Smooth muscle cell (in vitro differentiated cells): ENCODE data around the gene TCF4. TPM values are rescaled to one million over a fixed set of nuclear protein-coding genes. Genes with fewer than 3 reads are reported as not detected.

Source experiments
- DNase-seq: peaks from one replicate; lab custom pipeline; 2025; ENCODE audit not compliant: unreplicated experiment; lab: John Stamatoyannopoulos, UW
- H2AFZ ChIP-seq: fragments of 200-600 bp; sonication (generic); 2 replicates; pipeline ENCODE4 v1.6.0; 2016; ENCODE audit warnings: antibody characterized with exemption, low read depth, mild to moderate bottlenecking
- H3F3A ChIP-seq: fragments of 200-600 bp; sonication (generic); 2 replicates; pipeline ENCODE4 v1.6.0; 2017; ENCODE audit warnings: antibody characterized with exemption, low read depth
- H3K27ac ChIP-seq: fragments of 200-600 bp; sonication (generic); 2 replicates; pipeline ENCODE4 v1.5.1; 2016; ENCODE audit warnings: low read depth, mild to moderate bottlenecking
- H3K27me3 ChIP-seq: fragments of 200-600 bp; sonication (generic); 2 replicates; pipeline ENCODE4 v1.6.1; 2016; ENCODE audit warnings: low read depth, mild to moderate bottlenecking
- H3K36me3 ChIP-seq: fragments of 200-600 bp; sonication (generic); 2 replicates; pipeline ENCODE4 v1.5.1; 2016; ENCODE audit warnings: low read depth
- H3K4me1 ChIP-seq: fragments of 200-600 bp; sonication (generic); 2 replicates; pipeline ENCODE4 v1.5.1; 2016; ENCODE audit warnings: low read depth
- H3K4me2 ChIP-seq: fragments of 200-600 bp; sonication (generic); 2 replicates; pipeline ENCODE4 v1.6.0; 2016; ENCODE audit warnings: mild to moderate bottlenecking
- H3K4me3 ChIP-seq: fragments of 200-600 bp; sonication (generic); 2 replicates; pipeline ENCODE4 v1.5.1; 2016; ENCODE audit warnings: mild to moderate bottlenecking
- H3K79me2 ChIP-seq: fragments of 200-600 bp; sonication (generic); 2 replicates; pipeline ENCODE4 v1.6.0; 2016; ENCODE audit warnings: low read depth, mild to moderate bottlenecking
- H3K9ac ChIP-seq: fragments of 200-600 bp; sonication (generic); 2 replicates; pipeline ENCODE4 v1.6.0; 2016; ENCODE audit warnings: low read depth
- H3K9me3 ChIP-seq: fragments of 200-600 bp; sonication (generic); replicated peaks from 2 replicates; pipeline ENCODE4 v1.5.1; 2016; ENCODE audit warnings: low read depth
- H4K20me1 ChIP-seq: fragments of 200-600 bp; sonication (generic); 2 replicates; pipeline ENCODE4 v1.6.0; 2016; ENCODE audit warnings: low read depth
- WGBS: methylation state at CpG from one replicate; pipeline ENCODE4 v1.1.7; 2016; ENCODE audit warnings: low lambda C conversion rate; 5-methylcytosine and 5-hydroxymethylcytosine counted together
- polyA plus RNA-seq: library from polyadenylated mRNA; unstranded; fragments of >200 nt; fragmentation: Nextera tagmentation; extraction: Ambion mirVana; gene quantifications from 2 replicates; pipeline ENCODE4 v1.2.1, GENCODE V29; 2016
- total RNA-seq: library from RNA; depleted of rRNA; stranded (reverse); fragments of >200 nt; gene quantifications from 2 replicates; pipeline ENCODE4 v1.2.3, GENCODE V29; 2014
- TF ChIP-seq, protein P1 (sequence below): fragments of 200-600 bp; sonication (generic); IDR thresholded peaks from 2 replicates; pipeline ENCODE4 v1.5.1; 2017; ENCODE audit warnings: borderline replicate concordance, mild to moderate bottlenecking, antibody characterized with exemption; ENCODE audit not compliant: insufficient read depth, poor library complexity, severe bottlenecking

Gene TCF4
- total and polyA plus RNA-seq, 2 experiments from 2014 or later = 105 to 120 TPM

DNA sequence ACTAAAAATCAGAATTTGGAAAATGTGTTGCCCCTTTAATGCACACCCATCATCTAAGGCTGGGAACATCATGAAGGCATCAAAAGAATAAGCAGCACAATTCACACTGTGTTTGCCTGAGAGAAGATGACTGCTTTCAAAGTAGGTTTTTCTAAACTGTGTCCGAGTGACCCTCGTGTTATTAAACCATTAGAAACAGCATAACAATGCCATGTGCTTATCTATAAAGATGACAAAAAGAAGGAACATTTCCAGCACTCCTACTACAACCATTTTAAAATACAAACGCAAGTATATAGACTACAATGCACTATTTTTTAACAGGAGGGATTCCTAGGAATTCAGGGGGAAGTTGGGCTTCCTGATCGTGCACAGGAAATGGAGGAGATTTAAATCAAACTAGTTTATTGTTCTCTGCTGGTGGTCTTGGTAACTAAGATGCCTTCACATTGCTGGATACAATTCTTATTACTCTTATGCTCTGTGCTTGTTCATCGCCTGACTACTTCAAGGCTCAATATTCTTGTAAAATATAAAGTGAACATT is 322.8 kb downstream of the TCF4 start:
- H3K4me2 ChIP-seq = no peak overlapping the region
- H3K36me3 ChIP-seq = peaks cover 14% of the 10 kb centered on the region
- peak overlapping the region; percentile 87 for H3K27ac ChIP-seq
- TF ChIP-seq, protein P1, sequence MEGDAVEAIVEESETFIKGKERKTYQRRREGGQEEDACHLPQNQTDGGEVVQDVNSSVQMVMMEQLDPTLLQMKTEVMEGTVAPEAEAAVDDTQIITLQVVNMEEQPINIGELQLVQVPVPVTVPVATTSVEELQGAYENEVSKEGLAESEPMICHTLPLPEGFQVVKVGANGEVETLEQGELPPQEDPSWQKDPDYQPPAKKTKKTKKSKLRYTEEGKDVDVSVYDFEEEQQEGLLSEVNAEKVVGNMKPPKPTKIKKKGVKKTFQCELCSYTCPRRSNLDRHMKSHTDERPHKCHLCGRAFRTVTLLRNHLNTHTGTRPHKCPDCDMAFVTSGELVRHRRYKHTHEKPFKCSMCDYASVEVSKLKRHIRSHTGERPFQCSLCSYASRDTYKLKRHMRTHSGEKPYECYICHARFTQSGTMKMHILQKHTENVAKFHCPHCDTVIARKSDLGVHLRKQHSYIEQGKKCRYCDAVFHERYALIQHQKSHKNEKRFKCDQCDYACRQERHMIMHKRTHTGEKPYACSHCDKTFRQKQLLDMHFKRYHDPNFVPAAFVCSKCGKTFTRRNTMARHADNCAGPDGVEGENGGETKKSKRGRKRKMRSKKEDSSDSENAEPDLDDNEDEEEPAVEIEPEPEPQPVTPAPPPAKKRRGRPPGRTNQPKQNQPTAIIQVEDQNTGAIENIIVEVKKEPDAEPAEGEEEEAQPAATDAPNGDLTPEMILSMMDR = no peak
- no peak overlapping the region for H3K9ac ChIP-seq
- 89% methylated on average over 5 of the region's 5 CpGs for WGBS
- H3K4me1 ChIP-seq = peaks cover 23% of the 10 kb centered on the region
- peaks cover 14% of the 10 kb centered on the region for H3F3A ChIP-seq
- no peak for DNase-seq
- H2AFZ ChIP-seq = no peak overlapping the region
- no peaks in the 10 kb centered on the region for H4K20me1 ChIP-seq
- peaks cover 8% of the 10 kb centered on the region for H3K79me2 ChIP-seq
- H3K4me3 ChIP-seq = no peak overlapping the region
- H3K9me3 ChIP-seq = no peaks in the 10 kb centered on the region
- H3K27me3 ChIP-seq = no peaks in the 10 kb centered on the region

DNA sequence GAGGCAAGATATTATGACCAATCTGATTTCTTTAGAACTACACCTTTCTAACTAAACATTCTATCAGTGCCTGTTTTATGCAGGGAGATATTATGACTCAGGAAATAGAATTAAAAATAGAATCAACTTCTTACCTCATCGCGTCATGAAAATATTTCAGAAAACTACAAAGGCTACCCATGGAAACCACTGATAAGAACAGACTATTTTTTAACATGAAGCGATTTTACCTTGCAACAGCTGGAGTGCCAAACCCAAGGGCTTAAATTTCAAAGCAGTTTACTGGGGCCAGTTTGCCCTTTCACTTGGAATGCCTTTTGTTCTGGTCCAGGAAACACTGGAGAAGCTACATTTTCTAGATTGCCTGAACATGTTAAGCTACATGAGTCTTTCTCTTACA is 323.9 kb downstream of the TCF4 start:
- H4K20me1 ChIP-seq = no peaks in the 10 kb centered on the region
- 46% methylated on average over 3 of the region's 3 CpGs for WGBS
- no peak overlapping the region for H3K4me3 ChIP-seq
- peaks cover 4% of the 10 kb centered on the region for H3K79me2 ChIP-seq
- no peaks in the 10 kb centered on the region for H3K27me3 ChIP-seq
- no peaks in the 10 kb centered on the region for H3K9me3 ChIP-seq
- H3K36me3 ChIP-seq = peaks cover 3% of the 10 kb centered on the region
- H2AFZ ChIP-seq = no peak overlapping the region
- H3K9ac ChIP-seq = no peak overlapping the region
- DNase-seq = no peak
- TF ChIP-seq, protein P1 = no peak
- H3K4me2 ChIP-seq = peak overlapping the region; percentile 45
- H3F3A ChIP-seq = peaks cover 8% of the 10 kb centered on the region
- peaks cover 23% of the 10 kb centered on the region for H3K4me1 ChIP-seq
- H3K27ac ChIP-seq = peak overlapping the region; percentile 87

GRCh38 chr18:55262021-55262560 is 325.9 kb downstream of the TCF4 start:
- no peak for DNase-seq
- Histone ChIP-seq H4K20me1 (no peaks in the 10 kb centered on the region), H3K36me3 (no peaks in the 10 kb centered on the region), H3K9me3 (no peaks in the 10 kb centered on the region), H3K9ac (no peak overlapping the region), H3K4me2 (peak overlapping the region; percentile 30), H2AFZ (no peak overlapping the region), H3K27me3 (no peaks in the 10 kb centered on the region), H3K4me3 (no peak overlapping the region), H3K4me1 (peaks cover 26% of the 10 kb centered on the region), H3K79me2 (peaks cover 4% of the 10 kb centered on the region), H3K27ac (peak overlapping the region; percentile 63), H3F3A (peaks cover 18% of the 10 kb centered on the region)
- WGBS = 23% methylated on average over 1 of the region's 1 CpG
- TF ChIP-seq, protein P1 = no peak

- peaks cover 4% of the 10 kb centered on the region for H3K79me2 ChIP-seq
- no peaks in the 10 kb centered on the region for H3K27me3 ChIP-seq
- no peaks in the 10 kb centered on the region for H3K9me3 ChIP-seq
- 90% methylated on average over 4 of the region's 4 CpGs for WGBS
- no peak overlapping the region for H3K9ac ChIP-seq
- H3K36me3 ChIP-seq = no peaks in the 10 kb centered on the region
- TF ChIP-seq, protein P1 = no peak
- H2AFZ ChIP-seq = no peak overlapping the region
- peaks cover 19% of the 10 kb centered on the region for H3F3A ChIP-seq
- peaks cover 30% of the 10 kb centered on the region for H3K4me1 ChIP-seq
- peak overlapping the region; percentile 63 for H3K27ac ChIP-seq
- no peak overlapping the region for H3K4me3 ChIP-seq
- DNase-seq = no peak
- no peaks in the 10 kb centered on the region for H4K20me1 ChIP-seq
- H3K4me2 ChIP-seq = peak overlapping the region; percentile 30
These were observed 326.7 kb downstream of the TCF4 start for GRCh38 chr18:55261253-55261652.
